Esophagus (tissue), 2 donors: ENCODE results near the gene SESN3. TPM values are rescaled to one million over a fixed set of nuclear protein-coding genes. Genes with fewer than 3 reads are reported as not detected.

Experiments used
- H3K27ac ChIP-seq, 2 donors: one replicate each; pipeline ENCODE4 v1.5.1; 2013; ENCODE audit warnings: low read depth in 2 of 2, mild to moderate bottlenecking in 2 of 2, inconsistent platforms in 1 of 2, low read length in 1 of 2, moderate library complexity in 1 of 2
- H3K27me3 ChIP-seq, 2 donors: one replicate each; pipeline ENCODE4 v1.6.1; 2013; ENCODE audit warnings: low read length in 2 of 2, control low read depth in 1 of 2, mild to moderate bottlenecking in 1 of 2; ENCODE audit not compliant: insufficient read depth in 2 of 2, control insufficient read depth in 1 of 2
- H3K36me3 ChIP-seq, 2 donors: one replicate each; pipeline ENCODE4 v1.6.1; 2013; ENCODE audit warnings: low read length in 1 of 2; ENCODE audit not compliant: control insufficient read depth in 2 of 2, insufficient read depth in 2 of 2
- H3K4me1 ChIP-seq, 2 donors: one replicate each; pipeline ENCODE4 v1.6.1; 2013; ENCODE audit warnings: low read length in 1 of 2; ENCODE audit not compliant: control insufficient read depth in 2 of 2, insufficient read depth in 2 of 2
- H3K4me3 ChIP-seq, 2 donors: one replicate each; pipeline ENCODE4 v1.5.1; 2013; ENCODE audit warnings: low read length in 2 of 2, mild to moderate bottlenecking in 2 of 2, low read depth in 1 of 2, moderate library complexity in 1 of 2
- H3K9me3 ChIP-seq, 2 donors: one replicate each; pipeline ENCODE4 v1.6.1; 2013; ENCODE audit warnings: mild to moderate bottlenecking in 2 of 2, low read depth in 1 of 2, low read length in 1 of 2, moderate library complexity in 1 of 2; ENCODE audit not compliant: control insufficient read depth in 2 of 2, insufficient read depth in 1 of 2
- WGBS, 2 donors: extraction: QIAGEN DNeasy Blood & Tissue Kit; methylation state at CpG; one replicate each; pipeline ENCODE4 v1.1.7; 2013; 5-methylcytosine and 5-hydroxymethylcytosine counted together
- polyA plus RNA-seq, 2 donors: library from polyadenylated mRNA; stranded (reverse); fragments of 200-250 nt; gene quantifications; one replicate each; pipeline ENCODE4 v1.2.3, GENCODE V29; 2013
- donor health status: healthy with polysubstance abuse.
- donor health status: Bipolar disorder and iron deficiency.

Gene SESN3
- polyA plus RNA-seq, 2 donors: 3.7 TPM

- Histone ChIP-seq H3K9me3 (no peaks in the 10 kb centered on the region), H3K36me3 (no peaks in the 10 kb centered on the region), H3K4me3 (no peak overlapping the region), H3K4me1 (peaks cover 3 to 10% of the 10 kb centered on the region in 2 donors), H3K27me3 (no peaks in the 10 kb centered on the region), H3K27ac (no peak overlapping the region)
- 61 to 64% methylated on average over 2 of the region's 2 CpGs for WGBS, 2 donors
Measured at GRCh38 chr11:95148938-95149337, 82.1 kb downstream of the SESN3 start.

GRCh38 chr11:95148406-95148805 is 82.6 kb downstream of the SESN3 start:
- Histone ChIP-seq H3K4me3 (no peak overlapping the region), H3K9me3 (no peaks in the 10 kb centered on the region), H3K4me1 (peaks cover 3 to 6% of the 10 kb centered on the region in 2 donors), H3K36me3 (no peaks in the 10 kb centered on the region), H3K27me3 (no peaks in the 10 kb centered on the region), H3K27ac (no peak overlapping the region)

- 19 to 32% methylated on average over 4 of the region's 4 CpGs for WGBS, 2 donors
- Histone ChIP-seq H3K4me1 (peaks cover 3 to 5% of the 10 kb centered on the region in 2 donors), H3K4me3 (no peak overlapping the region), H3K27ac (no peak overlapping the region), H3K9me3 (no peaks in the 10 kb centered on the region), H3K36me3 (no peaks in the 10 kb centered on the region), H3K27me3 (no peaks in the 10 kb centered on the region)
Measured at GRCh38 chr11:95147364-95147905, 83.6 kb downstream of the SESN3 start.

- peaks cover 3 to 5% of the 10 kb centered on the region in 2 donors for H3K4me1 ChIP-seq
- no peaks in the 10 kb centered on the region for H3K27me3 ChIP-seq
- H3K4me3 ChIP-seq: no peak overlapping the region
- H3K9me3 ChIP-seq: no peaks in the 10 kb centered on the region
- no peaks in the 10 kb centered on the region for H3K36me3 ChIP-seq
- H3K27ac ChIP-seq: no peak overlapping the region
- WGBS, 2 donors: 68 to 78% methylated on average over 4 of the region's 4 CpGs
Measured at GRCh38 chr11:95145430-95146060, 85.5 kb downstream of the SESN3 start.

- H3K4me1 ChIP-seq: peaks cover 2 to 3% of the 10 kb centered on the region in 2 donors
- H3K9me3 ChIP-seq: no peaks in the 10 kb centered on the region
- H3K27me3 ChIP-seq: no peaks in the 10 kb centered on the region
- no peak overlapping the region for H3K27ac ChIP-seq
- 78 to 80% methylated on average over 7 of the region's 7 CpGs for WGBS, 2 donors
- no peaks in the 10 kb centered on the region for H3K36me3 ChIP-seq
- no peak overlapping the region for H3K4me3 ChIP-seq
Measured at GRCh38 chr11:95144313-95145235, 86.4 kb downstream of the SESN3 start.

GRCh38 chr11:95143106-95143681 is 87.8 kb downstream of the SESN3 start:
- Histone ChIP-seq H3K36me3 (no peaks in the 10 kb centered on the region), H3K27me3 (no peaks in the 10 kb centered on the region), H3K4me3 (no peak overlapping the region), H3K4me1 (peaks cover 2 to 3% of the 10 kb centered on the region in 2 donors), H3K9me3 (no peaks in the 10 kb centered on the region), H3K27ac (no peak overlapping the region)
- WGBS, 2 donors: 74 to 76% methylated on average over 6 of the region's 6 CpGs

- Histone ChIP-seq H3K9me3 (no peaks in the 10 kb centered on the region), H3K4me3 (no peak overlapping the region), H3K27ac (no peak overlapping the region), H3K27me3 (no peaks in the 10 kb centered on the region), H3K36me3 (no peaks in the 10 kb centered on the region), H3K4me1 (peaks cover under 1 to 3% of the 10 kb centered on the region in 2 donors)
- WGBS, 2 donors: 82 to 83% methylated on average over 2 of the region's 2 CpGs
Measured at GRCh38 chr11:95142431-95142830, 88.6 kb downstream of the SESN3 start.

GRCh38 chr11:95140397-95141033 is 90.5 kb downstream of the SESN3 start:
- Histone ChIP-seq H3K27ac (no peak overlapping the region), H3K36me3 (no peaks in the 10 kb centered on the region), H3K9me3 (no peaks in the 10 kb centered on the region), H3K4me1 (peaks cover 0 to 3% of the 10 kb centered on the region in 2 donors), H3K4me3 (no peak overlapping the region), H3K27me3 (no peaks in the 10 kb centered on the region)
- 78 to 80% methylated on average over 4 of the region's 4 CpGs for WGBS, 2 donors

- H3K36me3 ChIP-seq: no peaks in the 10 kb centered on the region
- no peak overlapping the region for H3K4me3 ChIP-seq
- peaks cover 0 to 3% of the 10 kb centered on the region in 2 donors for H3K4me1 ChIP-seq
- no peak overlapping the region for H3K27ac ChIP-seq
- WGBS, 2 donors: 30 to 40% methylated on average over 2 of the region's 2 CpGs
- no peaks in the 10 kb centered on the region for H3K27me3 ChIP-seq
- H3K9me3 ChIP-seq: no peaks in the 10 kb centered on the region
Measured at GRCh38 chr11:95138448-95138847, 92.6 kb downstream of the SESN3 start.
